ENCODE results near the gene SYCP1.

The SYCP1 gene

GRCh38 chr1:114956570-114956969, 101.9 kb downstream of the SYCP1 start:
- no peak for FAIRE-seq
- TF ChIP-seq POLR2A (IDR thresholded peaks at IDR 0.05; ENCODE audit: low read depth, low read length) (no peak), SPI1 (IDR thresholded peaks at IDR 0.05; ENCODE audit: low read depth, low read length) (no peak), POU2F2 (IDR thresholded peaks at IDR 0.05; ENCODE audit: low read depth, low read length) (no peak), PAX5 (IDR thresholded peaks at IDR 0.05; ENCODE audit: insufficient read depth, low read length, severe bottlenecking) (no peak), POLR2AphosphoS5 (IDR thresholded peaks at IDR 0.05; ENCODE audit: low read depth, low read length) (no peak), TAF1 (IDR thresholded peaks at IDR 0.05; ENCODE audit: low read depth, low read length) (no peak)
- no peak for DNase-seq (ENCODE audit: insufficient read length, low spot score)

- no peak for FAIRE-seq
- TF ChIP-seq POU2F2 (IDR thresholded peaks at IDR 0.05; ENCODE audit: low read depth, low read length), result no peak
- TF ChIP-seq POLR2AphosphoS5 (IDR thresholded peaks at IDR 0.05; ENCODE audit: low read depth, low read length), result no peak
- no peak for TF ChIP-seq SPI1 (IDR thresholded peaks at IDR 0.05; ENCODE audit: low read depth, low read length)
- TF ChIP-seq TAF1 (IDR thresholded peaks at IDR 0.05; ENCODE audit: low read depth, low read length), result no peak
- TF ChIP-seq POLR2A (IDR thresholded peaks at IDR 0.05; ENCODE audit: low read depth, low read length), result no peak
- TF ChIP-seq PAX5 (IDR thresholded peaks at IDR 0.05; ENCODE audit: insufficient read depth, low read length, severe bottlenecking), result no peak
- DNase-seq (ENCODE audit: insufficient read length, low spot score), result no peak
These were observed 104.8 kb downstream of the SYCP1 start for GRCh38 chr1:114959423-114959822.

- DNase-seq (ENCODE audit: insufficient read length, low spot score) (no peak), FAIRE-seq (no peak)
- TF ChIP-seq POLR2A (IDR thresholded peaks at IDR 0.05; ENCODE audit: low read depth, low read length), result no peak
- TF ChIP-seq SPI1 (IDR thresholded peaks at IDR 0.05; ENCODE audit: low read depth, low read length), result no peak
- no peak for TF ChIP-seq PAX5 (IDR thresholded peaks at IDR 0.05; ENCODE audit: insufficient read depth, low read length, severe bottlenecking)
- TF ChIP-seq POU2F2 (IDR thresholded peaks at IDR 0.05; ENCODE audit: low read depth, low read length), result no peak
These were observed 122.2 kb downstream of the SYCP1 start for GRCh38 chr1:114976891-114977290.

GRCh38 chr1:114979278-114979891, 124.7 kb downstream of the SYCP1 start:
- DNase-seq (ENCODE audit: insufficient read length, low spot score) (no peak), FAIRE-seq (peak; percentile 77)
- TF ChIP-seq SPI1 (IDR thresholded peaks at IDR 0.05; ENCODE audit: low read depth, low read length) (no peak), PAX5 (IDR thresholded peaks at IDR 0.05; ENCODE audit: insufficient read depth, low read length, severe bottlenecking) (no peak), POLR2A (IDR thresholded peaks at IDR 0.05; ENCODE audit: low read depth, low read length) (no peak), POU2F2 (IDR thresholded peaks at IDR 0.05; ENCODE audit: low read depth, low read length) (no peak), POLR2AphosphoS5 (IDR thresholded peaks at IDR 0.05; ENCODE audit: low read depth, low read length) (no peak), TAF1 (IDR thresholded peaks at IDR 0.05; ENCODE audit: low read depth, low read length) (no peak)

- no peak for FAIRE-seq
- DNase-seq (ENCODE audit: insufficient read length, low spot score), result no peak
- TF ChIP-seq POU2F2 (IDR thresholded peaks at IDR 0.05; ENCODE audit: low read depth, low read length) (no peak), SPI1 (IDR thresholded peaks at IDR 0.05; ENCODE audit: low read depth, low read length) (no peak), PAX5 (IDR thresholded peaks at IDR 0.05; ENCODE audit: insufficient read depth, low read length, severe bottlenecking) (no peak), POLR2A (IDR thresholded peaks at IDR 0.05; ENCODE audit: low read depth, low read length) (no peak), TAF1 (IDR thresholded peaks at IDR 0.05; ENCODE audit: low read depth, low read length) (no peak), POLR2AphosphoS5 (IDR thresholded peaks at IDR 0.05; ENCODE audit: low read depth, low read length) (no peak)
These were observed 127.6 kb downstream of the SYCP1 start for GRCh38 chr1:114982251-114982650.

GRCh38 chr1:114986286-114986685, 131.6 kb downstream of the SYCP1 start:
- FAIRE-seq (no peak), DNase-seq (ENCODE audit: insufficient read length, low spot score) (no peak)
- no peak for TF ChIP-seq POLR2A (IDR thresholded peaks at IDR 0.05; ENCODE audit: low read depth, low read length)
- TF ChIP-seq POLR2AphosphoS5 (IDR thresholded peaks at IDR 0.05; ENCODE audit: low read depth, low read length), result no peak
- TF ChIP-seq POU2F2 (IDR thresholded peaks at IDR 0.05; ENCODE audit: low read depth, low read length), result no peak
- TF ChIP-seq SPI1 (IDR thresholded peaks at IDR 0.05; ENCODE audit: low read depth, low read length), result no peak
- no peak for TF ChIP-seq TAF1 (IDR thresholded peaks at IDR 0.05; ENCODE audit: low read depth, low read length)
- no peak for TF ChIP-seq PAX5 (IDR thresholded peaks at IDR 0.05; ENCODE audit: insufficient read depth, low read length, severe bottlenecking)

GRCh38 chr1:114988095-114988494, 133.4 kb downstream of the SYCP1 start:
- TF ChIP-seq POLR2AphosphoS5 (IDR thresholded peaks at IDR 0.05; ENCODE audit: low read depth, low read length), result no peak
- no peak for TF ChIP-seq POU2F2 (IDR thresholded peaks at IDR 0.05; ENCODE audit: low read depth, low read length)
- TF ChIP-seq POLR2A (IDR thresholded peaks at IDR 0.05; ENCODE audit: low read depth, low read length), result no peak
- no peak for TF ChIP-seq TAF1 (IDR thresholded peaks at IDR 0.05; ENCODE audit: low read depth, low read length)
- no peak for TF ChIP-seq SPI1 (IDR thresholded peaks at IDR 0.05; ENCODE audit: low read depth, low read length)
- no peak for TF ChIP-seq PAX5 (IDR thresholded peaks at IDR 0.05; ENCODE audit: insufficient read depth, low read length, severe bottlenecking)
- FAIRE-seq, result no peak
- no peak for DNase-seq (ENCODE audit: insufficient read length, low spot score)

GRCh38 chr1:114997510-114998289, 143.0 kb downstream of the SYCP1 start:
- no peak for FAIRE-seq
- no peak for DNase-seq (ENCODE audit: insufficient read length, low spot score)
- TF ChIP-seq SPI1 (IDR thresholded peaks at IDR 0.05; ENCODE audit: low read depth, low read length), result no peak
- no peak for TF ChIP-seq POLR2A (IDR thresholded peaks at IDR 0.05; ENCODE audit: low read depth, low read length)
- no peak for TF ChIP-seq PAX5 (IDR thresholded peaks at IDR 0.05; ENCODE audit: insufficient read depth, low read length, severe bottlenecking)
- TF ChIP-seq POU2F2 (IDR thresholded peaks at IDR 0.05; ENCODE audit: low read depth, low read length), result no peak
- TF ChIP-seq TAF1 (IDR thresholded peaks at IDR 0.05; ENCODE audit: low read depth, low read length), result no peak
- no peak for TF ChIP-seq POLR2AphosphoS5 (IDR thresholded peaks at IDR 0.05; ENCODE audit: low read depth, low read length)

- DNase-seq (ENCODE audit: insufficient read length, low spot score) (no peak), FAIRE-seq (no peak)
- TF ChIP-seq POU2F2 (IDR thresholded peaks at IDR 0.05; ENCODE audit: low read depth, low read length), result no peak
- no peak for TF ChIP-seq TAF1 (IDR thresholded peaks at IDR 0.05; ENCODE audit: low read depth, low read length)
- no peak for TF ChIP-seq PAX5 (IDR thresholded peaks at IDR 0.05; ENCODE audit: insufficient read depth, low read length, severe bottlenecking)
- no peak for TF ChIP-seq SPI1 (IDR thresholded peaks at IDR 0.05; ENCODE audit: low read depth, low read length)
These were observed 151.5 kb downstream of the SYCP1 start for GRCh38 chr1:115006191-115006590.
